Kasumi-1 (cell line): ENCODE measurements around the gene USF2.
"Not testable (repeated sequence)": the region's sequence is repeated elsewhere in the genome, so short reads cannot be mapped to it uniquely, and the experiment has no call there.

Experiments
- DNase-seq, 2 experiments: peaks; one replicate each; lab custom pipeline; 2025; lab: John Stamatoyannopoulos, UW

Gene USF2

DNA sequence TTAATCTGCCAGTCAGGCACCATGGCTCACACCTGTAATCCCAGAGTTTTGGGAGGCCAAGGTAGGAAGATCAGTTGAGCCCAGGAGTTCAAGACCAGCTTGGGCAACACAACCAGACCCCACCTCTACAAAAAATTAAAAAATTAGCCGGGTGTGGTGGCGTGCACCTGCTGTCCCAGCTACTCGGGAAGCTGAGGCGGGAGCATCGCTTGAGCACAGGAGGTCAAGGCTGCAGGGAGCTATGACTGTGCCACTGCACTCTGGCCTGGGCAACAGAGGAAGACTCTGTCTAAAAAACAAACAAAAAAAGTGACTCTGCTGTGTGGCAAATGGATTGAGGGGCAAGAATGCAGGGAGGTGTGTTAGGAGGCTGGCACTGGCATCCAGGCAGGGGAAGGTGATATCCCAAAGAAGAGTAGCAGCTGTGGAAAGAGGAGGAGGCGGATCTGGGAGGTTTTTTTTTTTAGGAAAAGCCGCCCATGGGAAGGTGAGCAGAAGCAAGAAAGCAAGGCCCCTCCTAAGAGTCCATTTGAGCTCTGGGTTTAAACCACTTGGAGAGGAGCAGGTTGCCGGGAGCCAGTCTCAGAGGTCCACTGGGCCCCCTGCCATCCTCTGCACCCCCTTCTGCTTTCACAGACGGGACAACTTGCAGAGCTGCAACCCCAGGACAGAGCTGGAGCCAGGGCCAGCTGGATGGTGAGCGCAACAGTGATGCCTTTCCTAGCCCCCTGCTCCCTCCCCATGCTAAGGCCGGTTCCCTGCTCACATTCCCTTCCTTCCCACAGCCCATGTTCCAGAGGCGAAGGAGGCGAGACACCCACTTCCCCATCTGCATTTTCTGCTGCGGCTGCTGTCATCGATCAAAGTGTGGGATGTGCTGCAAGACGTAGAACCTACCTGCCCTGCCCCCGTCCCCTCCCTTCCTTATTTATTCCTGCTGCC is 15.7 kb downstream of the USF2 start:
- DNase-seq: no peak

DNA sequence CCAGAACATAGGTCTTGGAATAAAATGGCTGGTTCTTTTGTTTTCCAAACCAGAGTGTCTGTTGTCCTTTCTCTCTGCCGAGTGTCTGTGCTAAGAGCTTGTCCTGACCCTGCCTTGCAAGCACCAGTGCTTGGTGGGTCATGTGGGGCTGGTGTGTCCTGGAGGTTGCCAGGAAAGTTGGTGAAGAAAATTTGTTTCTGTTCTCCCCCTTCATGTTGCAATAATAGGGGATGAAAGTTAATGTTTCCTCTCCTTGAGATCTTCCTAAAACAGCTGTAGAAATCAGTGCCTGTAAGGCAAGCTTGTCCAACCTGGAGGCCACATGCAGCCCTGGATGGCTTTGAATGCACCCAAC is 16.3 kb downstream of the USF2 start:
- DNase-seq: no peak

DNA sequence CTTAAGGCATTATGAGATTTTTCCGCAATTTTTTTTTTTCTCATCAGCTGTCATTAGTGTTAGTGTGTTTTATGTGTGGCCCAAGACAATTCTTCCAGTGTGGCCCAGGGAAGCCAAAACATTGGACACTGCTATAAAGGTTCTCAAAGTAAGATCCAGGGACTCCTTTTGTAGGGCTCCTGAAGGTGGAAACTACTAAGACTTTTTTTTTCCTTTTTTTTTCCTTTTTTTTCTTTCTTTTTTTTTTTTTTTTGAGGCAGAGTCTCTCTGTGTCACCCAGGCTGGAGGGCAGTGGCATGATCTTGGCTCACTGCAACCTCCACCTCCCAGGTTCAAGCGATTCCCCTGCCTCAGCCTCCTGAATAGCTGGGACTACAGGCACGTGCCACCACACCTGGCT is 16.7 kb downstream of the USF2 start:
- DNase-seq: not testable (repeated sequence)

DNA sequence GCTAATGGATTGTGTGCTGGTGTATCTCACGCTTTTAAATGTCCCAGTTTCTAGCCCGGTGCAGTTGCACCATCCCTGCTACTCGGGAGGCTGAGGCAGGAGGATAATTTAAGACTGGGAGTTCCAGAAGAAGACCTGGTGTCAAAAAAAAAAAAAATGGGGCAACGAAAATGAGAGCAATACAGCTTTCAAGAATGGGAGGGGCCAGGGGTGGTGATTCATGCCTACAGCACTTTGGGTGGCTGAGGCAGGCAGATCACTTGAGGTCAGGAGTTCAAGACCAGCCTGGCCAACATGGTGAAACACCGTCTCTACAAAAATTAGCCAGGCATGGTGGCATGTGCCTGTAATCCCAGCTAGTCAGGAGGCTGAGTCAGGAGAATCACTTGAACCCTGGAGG is 17.3 kb downstream of the USF2 start:
- not testable (repeated sequence) for DNase-seq

DNA sequence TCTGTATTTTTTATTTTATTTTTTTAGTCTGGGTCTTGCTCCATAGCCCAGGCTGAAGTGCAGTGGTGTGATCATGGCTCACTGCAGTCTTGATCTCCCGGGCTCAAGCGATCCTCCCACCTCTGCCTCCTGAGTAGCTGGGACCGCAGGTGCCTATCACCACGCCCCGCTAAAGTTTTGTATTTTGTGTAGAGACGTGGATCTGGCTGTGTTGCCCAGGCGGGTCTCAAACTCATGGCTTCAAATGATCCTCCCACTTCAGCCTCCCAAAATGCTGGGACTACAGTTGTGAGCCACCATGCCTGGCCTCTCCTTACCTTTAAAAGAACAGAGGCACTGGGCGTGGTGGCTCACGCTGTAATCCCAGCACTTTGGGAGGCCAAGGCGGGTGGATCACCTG is 19.0 kb downstream of the USF2 start:
- DNase-seq: no peak

DNA sequence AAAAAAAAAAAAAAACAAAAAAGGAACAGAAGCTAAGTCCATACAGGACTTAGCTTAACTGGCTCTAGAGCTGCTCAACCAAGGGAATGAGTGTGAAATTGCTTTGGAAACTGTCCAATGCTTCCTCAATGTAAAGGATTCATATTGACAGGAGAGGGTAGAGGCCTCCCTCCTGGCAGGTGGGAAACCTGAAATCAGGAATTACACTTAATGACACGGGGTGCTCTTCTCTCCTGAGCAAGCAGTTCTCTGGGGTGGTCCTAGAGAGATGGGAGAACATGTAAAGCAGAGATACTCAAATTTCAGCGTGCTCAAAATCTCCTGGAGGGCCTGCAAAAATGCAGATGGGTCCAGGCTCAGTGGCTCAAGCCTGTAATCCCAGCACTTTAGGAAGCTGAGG is 19.6 kb downstream of the USF2 start:
- DNase-seq: no peak

DNA sequence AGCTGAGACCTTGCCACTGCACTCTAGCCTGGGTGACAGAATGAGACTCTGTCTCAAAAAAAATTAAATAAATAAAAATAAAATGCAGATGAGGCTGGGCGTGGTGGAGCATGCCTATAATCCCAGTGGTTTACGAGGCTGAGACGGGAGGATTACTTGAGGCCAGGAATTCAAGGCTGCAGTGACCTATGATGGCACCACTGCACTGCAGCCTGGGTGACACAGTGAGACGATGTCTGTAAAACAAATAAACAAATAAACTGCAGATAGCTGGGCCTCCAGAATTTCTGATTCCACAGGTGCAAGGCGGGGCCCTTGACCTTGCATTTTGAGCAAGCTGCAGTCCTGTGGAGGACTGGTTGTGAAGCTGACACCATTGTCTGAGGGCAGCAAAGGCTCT is 20.1 kb downstream of the USF2 start:
- DNase-seq: no peak

DNA sequence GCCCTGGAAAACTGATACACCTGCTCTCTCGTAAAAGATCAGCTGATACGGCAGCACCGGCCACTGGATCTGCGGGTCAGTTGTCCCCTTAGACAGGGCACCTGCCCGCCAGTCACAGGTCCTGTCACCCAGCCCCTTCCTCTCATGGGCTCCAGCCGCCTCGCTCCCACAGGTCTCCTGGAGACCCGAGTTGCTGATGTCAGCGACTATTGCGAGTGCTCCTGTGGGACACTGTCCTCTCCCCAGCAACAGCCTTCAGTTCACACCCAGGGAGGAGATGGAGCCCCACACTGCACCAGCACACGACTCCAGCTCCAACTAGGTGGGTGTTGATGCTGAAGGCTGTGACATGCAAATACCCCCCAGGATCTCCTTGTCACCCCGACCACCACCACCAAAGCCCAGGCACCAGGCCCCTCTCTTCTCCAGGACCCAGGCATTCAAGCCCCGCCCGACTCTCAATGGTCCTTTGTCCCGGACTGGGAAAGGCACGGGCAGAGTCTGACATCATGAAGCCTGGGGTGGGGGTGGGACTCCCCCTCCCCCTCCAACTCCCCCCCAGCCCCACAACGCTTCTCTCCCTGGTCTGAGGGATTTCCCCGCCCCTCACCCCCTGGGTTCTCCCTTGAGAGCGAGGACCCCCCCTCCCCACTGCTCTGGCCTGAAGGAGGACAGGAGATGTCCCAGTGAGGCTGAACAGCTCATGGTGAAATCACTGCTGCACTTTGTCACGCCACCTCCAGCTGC is 21.8 kb downstream of the USF2 start:
- no peak for DNase-seq

DNA sequence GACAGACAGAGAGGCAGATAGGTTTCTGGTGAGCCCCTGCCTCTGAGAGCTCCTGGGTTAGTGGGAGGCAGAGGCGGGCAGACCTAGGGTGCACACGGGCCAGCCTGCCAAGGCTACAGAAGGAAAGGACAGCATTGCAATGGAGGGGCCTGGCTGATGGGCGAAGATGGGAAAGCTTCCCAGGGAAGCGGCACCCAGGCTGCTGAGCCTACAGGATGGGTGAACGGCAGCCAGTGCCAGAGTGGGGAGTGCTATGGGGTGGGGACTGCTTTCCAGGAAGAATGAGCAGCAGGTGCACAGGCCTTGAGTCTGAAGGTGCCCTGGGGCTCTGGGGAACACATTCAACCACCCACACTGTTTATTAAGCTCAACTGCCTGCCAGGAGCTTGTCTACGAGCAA is 22.5 kb downstream of the USF2 start:
- no peak for DNase-seq

DNA sequence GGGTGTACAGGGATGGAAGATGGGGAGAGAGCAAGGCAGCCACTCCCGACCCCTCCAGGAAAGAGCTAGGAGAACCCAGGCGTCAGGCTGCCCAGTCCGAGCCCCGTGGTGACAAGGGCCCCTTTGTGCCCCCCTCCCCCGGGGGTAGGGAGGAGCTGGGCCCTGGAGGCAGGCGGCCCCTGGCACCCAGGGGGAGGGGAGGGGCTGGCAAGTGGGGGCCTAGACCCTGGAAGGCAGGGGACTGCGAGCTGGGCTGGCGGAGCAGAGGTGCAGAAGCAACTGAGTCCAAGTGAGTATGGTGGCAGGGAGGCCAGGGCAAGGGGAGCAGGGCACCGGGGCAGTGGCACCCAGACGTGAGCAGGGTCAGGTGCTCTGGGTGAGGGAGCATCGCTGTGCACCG is 23.2 kb downstream of the USF2 start, which contains the start of gene MAG:
Gene MAG (plus strand): TSS at position 246 of the 400 bp plus-strand sequence. CDS start 3,248 bp downstream, outside the sequence.
- DNase-seq: no peak

DNA sequence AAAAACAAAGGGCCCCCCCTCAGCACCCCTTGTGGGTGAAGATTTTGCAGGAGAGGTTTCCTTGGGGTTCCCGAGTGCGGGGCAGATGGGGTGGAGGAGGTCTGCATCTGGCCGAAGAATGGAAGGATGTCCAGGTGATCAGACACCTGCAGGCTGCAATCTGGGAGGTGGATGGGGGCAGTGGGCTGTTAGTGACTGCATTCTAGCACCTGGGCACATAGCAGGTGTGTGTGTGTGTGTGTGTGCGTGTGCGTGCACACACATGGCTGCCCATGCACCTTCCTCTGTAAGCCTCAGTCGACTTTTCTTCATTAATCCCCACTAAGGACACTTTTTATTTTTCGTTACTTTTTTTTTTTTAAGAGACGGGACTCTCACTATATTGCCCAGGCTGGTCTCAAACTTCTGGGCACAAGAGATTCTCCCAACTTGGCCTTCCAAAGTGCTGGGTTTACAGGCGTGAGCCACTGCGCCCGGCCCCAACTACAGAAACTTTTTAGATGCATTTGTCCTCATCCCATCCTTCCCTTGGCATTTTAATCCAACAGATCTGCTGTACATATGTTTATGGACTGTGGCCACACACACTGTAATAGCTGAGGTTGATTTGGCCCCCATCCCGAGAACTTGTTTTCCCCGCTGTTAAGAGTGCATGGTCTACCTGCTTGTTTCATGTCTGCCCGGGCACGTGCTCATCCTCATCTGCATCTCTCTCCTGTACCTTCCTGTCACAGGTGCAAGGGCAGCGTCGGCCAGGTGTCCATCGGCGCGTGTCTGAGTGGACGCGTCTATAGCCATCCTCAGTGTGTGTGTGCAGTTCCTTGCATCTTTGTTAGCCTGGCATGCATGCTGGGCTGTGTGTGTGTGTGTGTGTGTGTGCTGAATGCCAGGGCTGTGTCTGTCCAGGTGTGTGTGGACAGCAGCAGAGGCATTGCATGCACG is 23.9 kb downstream of the USF2 start:
- no peak for DNase-seq

DNA sequence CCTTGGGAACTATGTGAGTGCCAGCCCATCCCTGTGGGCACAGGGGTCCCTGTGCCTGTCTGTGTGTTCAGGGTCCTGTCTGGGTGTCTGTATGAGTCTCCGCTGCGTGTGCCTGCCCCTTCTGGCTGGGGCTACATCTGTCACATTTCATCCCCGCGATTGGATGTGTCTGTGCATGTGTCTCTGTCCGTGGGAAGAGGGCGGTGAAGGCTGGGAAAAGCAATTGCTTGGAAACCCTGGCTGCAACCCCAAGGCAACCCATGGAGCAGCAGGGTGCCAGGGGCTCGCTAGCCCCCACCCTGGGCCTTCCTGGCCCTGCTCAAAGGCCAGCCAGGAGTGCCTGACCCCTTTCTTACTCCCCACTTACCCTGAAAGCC is 24.6 kb downstream of the USF2 start:
- DNase-seq: no peak

DNA sequence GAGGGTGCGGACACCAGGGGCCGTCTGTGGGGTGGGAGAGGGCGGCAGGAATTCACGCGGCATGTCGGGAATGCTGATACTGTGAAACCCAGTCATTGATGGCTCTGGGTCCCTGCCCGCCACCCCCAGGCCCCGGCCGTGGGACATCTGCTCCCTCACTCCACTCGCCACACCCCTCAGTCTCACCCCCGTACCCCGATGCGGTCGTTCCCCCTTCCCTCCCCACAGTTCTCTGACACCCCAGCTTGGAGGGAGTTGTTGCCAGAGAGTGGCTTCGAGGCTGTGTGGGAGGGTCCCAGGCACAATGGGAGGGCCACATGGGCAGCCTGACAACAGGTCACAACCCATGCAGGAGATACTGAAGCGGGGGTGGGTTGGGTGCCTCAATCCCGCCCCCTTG is 25.0 kb downstream of the USF2 start:
- DNase-seq: no peak

DNA sequence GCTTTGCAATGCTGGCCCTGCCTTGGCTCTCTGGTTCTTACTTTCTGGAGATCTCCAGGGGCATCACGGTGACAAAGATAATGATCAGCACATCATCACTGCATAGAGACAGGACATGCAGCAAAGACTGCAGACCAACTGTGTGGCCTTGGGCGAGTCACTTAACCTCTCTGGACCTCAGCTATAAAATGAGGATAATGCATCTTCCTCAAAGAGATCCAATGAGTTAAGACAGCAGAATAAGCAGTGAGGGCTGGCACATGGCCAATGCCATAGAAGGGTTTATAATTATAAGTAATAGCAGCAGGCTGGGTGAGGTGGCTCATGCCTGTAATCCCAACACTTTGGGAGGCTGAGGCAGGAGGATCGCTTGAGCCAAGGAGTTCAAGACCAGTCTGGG is 25.6 kb downstream of the USF2 start:
- no peak for DNase-seq

DNA sequence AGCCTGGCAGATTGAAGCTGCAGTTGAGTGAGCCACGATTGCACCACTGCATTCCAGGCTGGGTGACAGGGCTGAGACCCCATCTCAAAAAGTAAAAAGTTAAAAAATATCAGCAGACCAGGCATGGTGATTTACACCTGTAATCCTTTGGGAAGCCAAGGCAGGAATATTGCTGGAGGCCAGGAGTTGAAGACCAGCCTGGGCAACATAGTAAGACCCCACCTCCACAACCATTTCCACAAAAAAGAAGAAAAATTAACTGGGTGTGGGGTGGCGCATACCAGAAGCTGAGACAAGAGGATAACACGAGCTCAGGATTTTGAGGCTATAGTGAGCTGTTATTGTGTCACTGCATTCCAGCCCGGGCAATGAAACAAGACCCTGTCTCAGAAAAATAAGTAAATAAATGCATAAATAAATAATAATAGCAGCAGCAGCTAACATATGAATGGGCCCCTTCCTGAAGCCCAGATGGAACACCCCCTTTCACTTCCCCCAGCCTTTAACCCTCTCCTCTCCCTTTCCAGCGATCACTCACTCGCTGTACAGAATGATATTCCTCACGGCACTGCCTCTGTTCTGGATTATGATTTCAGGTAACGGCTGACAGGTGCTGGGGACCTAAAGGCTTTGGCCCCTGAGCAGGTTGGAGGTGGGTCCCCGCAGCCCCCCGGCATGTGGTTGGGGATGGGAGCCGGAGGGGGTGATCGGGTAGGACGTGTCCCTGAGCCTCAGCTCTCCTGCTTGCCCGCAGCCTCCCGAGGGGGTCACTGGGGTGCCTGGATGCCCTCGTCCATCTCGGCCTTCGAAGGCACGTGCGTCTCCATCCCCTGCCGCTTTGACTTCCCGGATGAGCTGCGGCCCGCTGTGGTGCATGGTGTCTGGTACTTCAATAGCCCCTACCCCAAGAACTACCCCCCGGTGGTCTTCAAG is 26.4 kb downstream of the USF2 start:
- DNase-seq: no peak

DNA sequence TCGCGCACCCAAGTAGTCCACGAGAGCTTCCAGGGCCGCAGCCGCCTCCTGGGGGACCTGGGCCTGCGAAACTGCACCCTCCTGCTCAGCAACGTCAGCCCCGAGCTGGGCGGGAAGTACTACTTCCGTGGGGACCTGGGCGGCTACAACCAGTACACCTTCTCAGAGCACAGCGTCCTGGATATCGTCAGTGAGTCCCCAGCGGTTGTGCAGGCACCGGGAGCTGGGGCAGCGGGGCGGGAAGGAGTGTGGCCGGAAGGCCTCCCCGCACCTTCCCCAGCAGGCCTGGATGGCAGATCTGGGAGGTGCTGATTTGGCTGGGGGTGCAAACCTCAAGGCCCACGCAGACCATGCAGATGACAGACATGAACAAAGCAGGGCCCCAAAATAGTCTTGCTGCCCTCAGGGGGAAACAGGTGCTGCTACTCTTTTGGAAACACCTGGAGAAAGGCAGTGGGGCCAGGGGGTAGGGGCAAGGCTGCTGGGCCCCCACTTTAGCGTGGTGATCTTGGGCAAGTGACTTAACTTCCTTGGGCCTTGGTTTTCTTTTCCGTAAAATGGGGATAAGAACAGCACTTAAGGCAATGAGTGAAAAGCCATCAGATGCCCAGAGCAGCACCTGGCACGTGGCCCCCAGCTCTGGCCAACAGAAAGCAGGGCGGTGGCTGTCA is 27.2 kb downstream of the USF2 start:
- no peak for DNase-seq

DNA sequence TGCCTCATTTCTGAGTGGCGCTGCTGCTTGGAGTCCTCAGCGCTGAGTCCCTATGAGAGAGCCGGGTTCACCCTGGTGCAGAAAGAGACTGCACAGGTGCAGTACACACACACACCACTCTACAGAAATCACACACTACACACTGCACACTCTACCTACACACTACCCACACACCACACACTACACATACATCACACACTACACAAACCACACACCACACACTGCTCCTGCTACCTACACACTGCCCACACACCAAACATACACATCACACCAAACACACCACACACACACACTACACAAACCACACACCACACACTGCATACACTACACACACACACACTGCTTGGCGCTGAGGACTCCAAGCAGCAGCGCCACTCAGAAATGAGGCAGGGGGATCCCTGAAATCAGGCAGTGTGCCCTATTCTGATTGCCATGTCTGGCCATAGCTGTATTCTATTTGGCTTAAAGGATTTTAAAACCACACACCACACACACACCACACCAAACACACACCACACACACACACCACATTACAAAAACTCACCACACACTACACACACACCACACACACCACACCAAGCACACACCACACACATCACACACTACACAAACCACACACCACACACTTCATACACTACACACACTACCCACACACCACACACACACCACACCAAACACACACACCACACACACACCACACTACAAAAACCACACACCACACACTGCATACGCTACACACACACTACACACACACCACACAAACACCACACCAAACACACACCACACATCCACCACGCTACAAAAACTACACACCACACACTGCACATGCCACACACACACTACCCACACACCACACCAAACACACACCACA is 28.1 kb downstream of the USF2 start:
- DNase-seq: no peak

DNA sequence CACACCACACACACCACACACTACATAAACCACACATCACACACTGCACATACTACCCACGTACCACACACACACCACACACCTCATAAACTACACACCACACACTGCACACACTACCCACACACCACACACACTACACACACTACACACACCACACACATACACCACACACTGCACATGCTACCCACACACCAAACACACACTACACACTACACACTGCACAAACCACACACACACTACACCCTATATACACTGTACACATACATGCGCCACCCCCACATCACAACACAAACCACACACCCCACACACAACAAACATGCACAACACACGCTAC is 28.7 kb downstream of the USF2 start:
- no peak for DNase-seq

DNA sequence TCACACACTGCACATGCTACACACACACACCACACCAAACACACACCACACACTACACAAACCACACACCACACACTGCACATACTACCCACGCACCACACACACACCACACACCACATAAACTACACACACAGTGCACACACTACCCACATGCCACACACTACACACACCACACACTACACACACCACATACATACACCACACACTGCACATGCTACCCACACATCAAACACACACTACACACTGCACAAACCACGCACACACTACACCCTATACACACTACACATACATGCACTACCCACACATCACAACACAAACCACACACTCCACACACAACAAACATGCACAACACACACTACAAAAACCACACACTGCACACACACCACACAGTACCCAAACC is 29.2 kb downstream of the USF2 start:
- DNase-seq: no peak

DNA sequence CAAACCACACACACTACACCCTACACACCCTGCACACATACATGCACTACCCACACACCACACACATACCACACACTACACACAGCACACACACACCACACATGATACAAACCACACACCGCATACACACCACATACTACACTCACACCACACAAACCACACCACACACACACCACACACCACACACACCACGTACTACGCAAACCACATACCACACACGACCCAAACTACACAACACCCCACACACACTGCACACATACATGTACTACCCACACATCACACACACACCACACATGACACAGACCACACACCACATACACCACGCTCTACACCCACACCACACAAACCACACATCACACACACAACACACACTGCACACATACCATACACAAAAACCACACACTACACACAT is 29.8 kb downstream of the USF2 start:
- no peak for DNase-seq
